Measurements from ENCODE around the gene SHROOM1. TPM values are rescaled to one million over a fixed set of nuclear protein-coding genes. Genes with fewer than 3 reads are reported as not detected.

Gene SHROOM1
- total RNA-seq, 1 experiment from 2014 or later = 13.5 TPM

DNA sequence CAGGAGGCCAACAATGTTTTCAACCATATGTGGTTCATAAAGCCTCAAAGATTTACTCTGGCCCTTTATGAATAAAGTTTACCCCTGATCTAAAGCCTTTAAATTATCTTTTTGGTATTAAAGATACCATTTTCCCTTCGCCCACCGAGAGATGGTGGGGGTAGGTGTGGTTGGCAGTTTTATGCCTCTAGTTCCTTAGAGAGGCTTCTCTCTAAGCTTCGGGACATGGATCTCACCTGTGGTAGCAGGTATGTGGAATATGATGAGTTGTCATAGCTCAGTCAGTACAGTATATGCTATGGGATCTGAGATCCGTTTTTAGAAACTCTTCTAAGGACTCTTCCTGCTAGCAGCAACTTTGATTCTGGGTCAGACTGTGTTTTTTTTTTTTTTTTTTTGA lies 38.3 kb upstream of the SHROOM1 start:
- intact Hi-C loops (cut with micrococcal nuclease; ENCODE audit: unreplicated experiment) = no loop called here
- in situ Hi-C loops (cut with HindIII; ENCODE audit: low pct_unique_long_range_greater_than_20kb, low sequenced_read_pairs) = no loop called here

DNA sequence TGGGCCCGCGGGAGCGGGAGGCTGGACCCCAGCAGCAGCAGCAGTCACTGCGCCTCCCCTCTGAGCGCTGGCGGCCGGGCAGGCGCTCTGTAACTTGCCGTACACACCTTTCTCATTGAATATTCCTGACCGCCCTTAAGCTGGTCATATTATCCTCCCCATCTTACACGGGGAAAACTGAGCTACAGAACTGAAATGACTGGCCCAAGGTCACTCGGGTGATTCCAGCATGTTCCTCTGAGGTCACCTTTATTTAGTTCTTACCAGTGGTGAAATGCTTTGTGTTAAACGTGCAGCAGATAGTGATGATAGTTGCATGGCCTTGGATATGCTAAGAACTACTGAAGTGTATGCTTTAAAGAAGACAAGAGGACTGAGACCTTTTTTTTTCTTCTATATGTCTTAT lies 36.6 kb upstream of the SHROOM1 start:
- POLR2A ChIA-PET = interaction anchor here (1.1 kb wide), 1 partner anchor 10 kb away, joined by 3 read pairs; no protein-coding TSS in a partner anchor
- Histone ChIP-seq H3K9me3 (ENCODE audit: control insufficient read depth, insufficient read depth, low read depth, low read length) (no peaks in the 10 kb centered on the region), H3K4me3 (ENCODE audit: low read depth in 2 of 2, low read length in 2 of 2) (peak overlapping the region; percentile 82 to 95), H3K36me3 (ENCODE audit: control insufficient read depth, insufficient read depth, low read length) (peaks cover 12% of the 10 kb centered on the region), H3K27me3 (ENCODE audit: control insufficient read depth, insufficient read depth, low read length) (no peaks in the 10 kb centered on the region), H3K4me1 (ENCODE audit: control insufficient read depth, insufficient read depth, low read length) (peaks cover 17% of the 10 kb centered on the region), H3K27ac (ENCODE audit: low read length) (peak overlapping the region; percentile 94)
- ATAC-seq (peak; percentile 25), DNase-seq (ENCODE audit: low read depth, low spot score) (no peak)
- TF ChIP-seq, protein P1, sequence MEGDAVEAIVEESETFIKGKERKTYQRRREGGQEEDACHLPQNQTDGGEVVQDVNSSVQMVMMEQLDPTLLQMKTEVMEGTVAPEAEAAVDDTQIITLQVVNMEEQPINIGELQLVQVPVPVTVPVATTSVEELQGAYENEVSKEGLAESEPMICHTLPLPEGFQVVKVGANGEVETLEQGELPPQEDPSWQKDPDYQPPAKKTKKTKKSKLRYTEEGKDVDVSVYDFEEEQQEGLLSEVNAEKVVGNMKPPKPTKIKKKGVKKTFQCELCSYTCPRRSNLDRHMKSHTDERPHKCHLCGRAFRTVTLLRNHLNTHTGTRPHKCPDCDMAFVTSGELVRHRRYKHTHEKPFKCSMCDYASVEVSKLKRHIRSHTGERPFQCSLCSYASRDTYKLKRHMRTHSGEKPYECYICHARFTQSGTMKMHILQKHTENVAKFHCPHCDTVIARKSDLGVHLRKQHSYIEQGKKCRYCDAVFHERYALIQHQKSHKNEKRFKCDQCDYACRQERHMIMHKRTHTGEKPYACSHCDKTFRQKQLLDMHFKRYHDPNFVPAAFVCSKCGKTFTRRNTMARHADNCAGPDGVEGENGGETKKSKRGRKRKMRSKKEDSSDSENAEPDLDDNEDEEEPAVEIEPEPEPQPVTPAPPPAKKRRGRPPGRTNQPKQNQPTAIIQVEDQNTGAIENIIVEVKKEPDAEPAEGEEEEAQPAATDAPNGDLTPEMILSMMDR (IDR thresholded peaks at IDR 0.05) = no peak
- TF ChIP-seq SIN3A (IDR thresholded peaks at IDR 0.05; ENCODE audit: borderline replicate concordance, insufficient read depth, low read depth, low read length) = no peak
- no peak for TF ChIP-seq TCF7L2 (IDR thresholded peaks at IDR 0.05; ENCODE audit: low read depth, low read length)
- no peak for TF ChIP-seq POLR2AphosphoS5 (IDR thresholded peaks at IDR 0.05; ENCODE audit: low read depth, low read length)
- TF ChIP-seq, protein P2, sequence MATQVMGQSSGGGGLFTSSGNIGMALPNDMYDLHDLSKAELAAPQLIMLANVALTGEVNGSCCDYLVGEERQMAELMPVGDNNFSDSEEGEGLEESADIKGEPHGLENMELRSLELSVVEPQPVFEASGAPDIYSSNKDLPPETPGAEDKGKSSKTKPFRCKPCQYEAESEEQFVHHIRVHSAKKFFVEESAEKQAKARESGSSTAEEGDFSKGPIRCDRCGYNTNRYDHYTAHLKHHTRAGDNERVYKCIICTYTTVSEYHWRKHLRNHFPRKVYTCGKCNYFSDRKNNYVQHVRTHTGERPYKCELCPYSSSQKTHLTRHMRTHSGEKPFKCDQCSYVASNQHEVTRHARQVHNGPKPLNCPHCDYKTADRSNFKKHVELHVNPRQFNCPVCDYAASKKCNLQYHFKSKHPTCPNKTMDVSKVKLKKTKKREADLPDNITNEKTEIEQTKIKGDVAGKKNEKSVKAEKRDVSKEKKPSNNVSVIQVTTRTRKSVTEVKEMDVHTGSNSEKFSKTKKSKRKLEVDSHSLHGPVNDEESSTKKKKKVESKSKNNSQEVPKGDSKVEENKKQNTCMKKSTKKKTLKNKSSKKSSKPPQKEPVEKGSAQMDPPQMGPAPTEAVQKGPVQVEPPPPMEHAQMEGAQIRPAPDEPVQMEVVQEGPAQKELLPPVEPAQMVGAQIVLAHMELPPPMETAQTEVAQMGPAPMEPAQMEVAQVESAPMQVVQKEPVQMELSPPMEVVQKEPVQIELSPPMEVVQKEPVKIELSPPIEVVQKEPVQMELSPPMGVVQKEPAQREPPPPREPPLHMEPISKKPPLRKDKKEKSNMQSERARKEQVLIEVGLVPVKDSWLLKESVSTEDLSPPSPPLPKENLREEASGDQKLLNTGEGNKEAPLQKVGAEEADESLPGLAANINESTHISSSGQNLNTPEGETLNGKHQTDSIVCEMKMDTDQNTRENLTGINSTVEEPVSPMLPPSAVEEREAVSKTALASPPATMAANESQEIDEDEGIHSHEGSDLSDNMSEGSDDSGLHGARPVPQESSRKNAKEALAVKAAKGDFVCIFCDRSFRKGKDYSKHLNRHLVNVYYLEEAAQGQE (IDR thresholded peaks at IDR 0.05; ENCODE audit: insufficient read depth in 1 of 2, low read depth in 2 of 2, low read length in 1 of 2) = no peak
- in situ Hi-C loops (cut with HindIII; ENCODE audit: low pct_unique_long_range_greater_than_20kb, low sequenced_read_pairs) (no loop called here), intact Hi-C loops (cut with micrococcal nuclease; ENCODE audit: unreplicated experiment) (no loop called here)
- CTCF ChIA-PET = interaction anchor here (0.6 to 0.7 kb wide), 2 partner anchors 27 to 366 kb away, joined by 3 read pairs; no protein-coding TSS in a partner anchor
- no TSS peak for BruUV-seq (replicated peaks)

More for the DNA sequence above, 38.3 kb upstream of the SHROOM1 start:
- BruUV-seq (replicated peaks) = no TSS peak
- no peak overlapping the region for H3K4me3 ChIP-seq (ENCODE audit: low read depth in 2 of 2, low read length in 2 of 2)
- no peaks in the 10 kb centered on the region for H3K9me3 ChIP-seq (ENCODE audit: control insufficient read depth, insufficient read depth, low read depth, low read length)
- CTCF ChIA-PET = no interaction called here
- peaks cover 12% of the 10 kb centered on the region for H3K36me3 ChIP-seq (ENCODE audit: control insufficient read depth, insufficient read depth, low read length)
- DNase-seq (ENCODE audit: low read depth, low spot score) (no peak), ATAC-seq (no peak)
- no peak for TF ChIP-seq TCF7L2 (IDR thresholded peaks at IDR 0.05; ENCODE audit: low read depth, low read length)
- TF ChIP-seq, protein P1 (IDR thresholded peaks at IDR 0.05) = no peak
- TF ChIP-seq, protein P2 (IDR thresholded peaks at IDR 0.05; ENCODE audit: insufficient read depth in 1 of 2, low read depth in 2 of 2, low read length in 1 of 2) = no peak
- TF ChIP-seq POLR2AphosphoS5 (IDR thresholded peaks at IDR 0.05; ENCODE audit: low read depth, low read length) = no peak
- no peak for TF ChIP-seq SIN3A (IDR thresholded peaks at IDR 0.05; ENCODE audit: borderline replicate concordance, insufficient read depth, low read depth, low read length)
- no peak overlapping the region for H3K27ac ChIP-seq (ENCODE audit: low read length)
- POLR2A ChIA-PET = no interaction called here
- H3K4me1 ChIP-seq (ENCODE audit: control insufficient read depth, insufficient read depth, low read length) = peaks cover 17% of the 10 kb centered on the region
- H3K27me3 ChIP-seq (ENCODE audit: control insufficient read depth, insufficient read depth, low read length) = no peaks in the 10 kb centered on the region
